ENCODE data around the gene HSD17B12. TPM values are rescaled to one million over a fixed set of nuclear protein-coding genes. Genes with fewer than 3 reads are reported as not detected.

HSD17B12 gene
- total RNA-seq, 1 experiment from 2014 or later: 106 TPM

DNA sequence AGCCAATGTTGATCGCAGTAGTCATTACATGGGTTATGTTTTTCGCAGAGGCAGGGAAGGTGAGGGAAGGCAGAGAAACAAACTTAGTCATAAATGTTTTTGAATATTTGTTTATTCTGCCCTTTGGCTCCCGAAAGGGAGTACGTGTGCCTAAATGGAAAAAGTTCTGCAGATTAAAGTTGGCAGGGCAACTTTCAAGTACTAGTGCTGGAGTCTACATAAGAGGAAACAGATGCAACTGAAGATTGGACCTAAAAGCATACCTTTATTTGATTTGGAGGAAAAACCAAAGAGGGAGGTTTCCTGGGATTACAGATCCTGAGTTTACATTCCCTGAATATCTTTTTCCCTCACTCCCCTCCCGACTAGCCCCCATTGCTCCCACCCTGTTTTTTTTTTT, 5.7 kb downstream of the HSD17B12 start:
- DNase-seq (ENCODE audit: low read depth, low spot score) (no peak), ATAC-seq (no peak)
- CTCF ChIA-PET: no interaction called here
- POLR2A ChIA-PET: no interaction called here
- Histone ChIP-seq H3K4me1 (ENCODE audit: control insufficient read depth, insufficient read depth, low read length) (no peaks in the 10 kb centered on the region), H3K9me3 (ENCODE audit: control insufficient read depth, insufficient read depth, low read depth, low read length) (no peaks in the 10 kb centered on the region), H3K4me3 (ENCODE audit: low read depth in 2 of 2, low read length in 2 of 2) (no peak overlapping the region), H3K36me3 (ENCODE audit: control insufficient read depth, insufficient read depth, low read length) (peaks cover 4% of the 10 kb centered on the region), H3K27me3 (ENCODE audit: control insufficient read depth, insufficient read depth, low read length) (no peaks in the 10 kb centered on the region), H3K27ac (ENCODE audit: low read length) (no peak overlapping the region)
- BruUV-seq (replicated peaks): no TSS peak
- in situ Hi-C loops (cut with HindIII; ENCODE audit: low pct_unique_long_range_greater_than_20kb, low sequenced_read_pairs): no loop called here
- intact Hi-C loops (cut with micrococcal nuclease; ENCODE audit: unreplicated experiment): no loop called here
- TF ChIP-seq TCF7L2 (IDR thresholded peaks at IDR 0.05; ENCODE audit: low read depth, low read length): no peak
- TF ChIP-seq SIN3A (IDR thresholded peaks at IDR 0.05; ENCODE audit: borderline replicate concordance, insufficient read depth, low read depth, low read length): no peak
- TF ChIP-seq POLR2AphosphoS5 (IDR thresholded peaks at IDR 0.05; ENCODE audit: low read depth, low read length): no peak
- TF ChIP-seq, protein P1, sequence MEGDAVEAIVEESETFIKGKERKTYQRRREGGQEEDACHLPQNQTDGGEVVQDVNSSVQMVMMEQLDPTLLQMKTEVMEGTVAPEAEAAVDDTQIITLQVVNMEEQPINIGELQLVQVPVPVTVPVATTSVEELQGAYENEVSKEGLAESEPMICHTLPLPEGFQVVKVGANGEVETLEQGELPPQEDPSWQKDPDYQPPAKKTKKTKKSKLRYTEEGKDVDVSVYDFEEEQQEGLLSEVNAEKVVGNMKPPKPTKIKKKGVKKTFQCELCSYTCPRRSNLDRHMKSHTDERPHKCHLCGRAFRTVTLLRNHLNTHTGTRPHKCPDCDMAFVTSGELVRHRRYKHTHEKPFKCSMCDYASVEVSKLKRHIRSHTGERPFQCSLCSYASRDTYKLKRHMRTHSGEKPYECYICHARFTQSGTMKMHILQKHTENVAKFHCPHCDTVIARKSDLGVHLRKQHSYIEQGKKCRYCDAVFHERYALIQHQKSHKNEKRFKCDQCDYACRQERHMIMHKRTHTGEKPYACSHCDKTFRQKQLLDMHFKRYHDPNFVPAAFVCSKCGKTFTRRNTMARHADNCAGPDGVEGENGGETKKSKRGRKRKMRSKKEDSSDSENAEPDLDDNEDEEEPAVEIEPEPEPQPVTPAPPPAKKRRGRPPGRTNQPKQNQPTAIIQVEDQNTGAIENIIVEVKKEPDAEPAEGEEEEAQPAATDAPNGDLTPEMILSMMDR (IDR thresholded peaks at IDR 0.05): no peak
- no peak for TF ChIP-seq REST (IDR thresholded peaks at IDR 0.05; ENCODE audit: insufficient read depth in 1 of 2, low read depth in 2 of 2, low read length in 1 of 2)

DNA sequence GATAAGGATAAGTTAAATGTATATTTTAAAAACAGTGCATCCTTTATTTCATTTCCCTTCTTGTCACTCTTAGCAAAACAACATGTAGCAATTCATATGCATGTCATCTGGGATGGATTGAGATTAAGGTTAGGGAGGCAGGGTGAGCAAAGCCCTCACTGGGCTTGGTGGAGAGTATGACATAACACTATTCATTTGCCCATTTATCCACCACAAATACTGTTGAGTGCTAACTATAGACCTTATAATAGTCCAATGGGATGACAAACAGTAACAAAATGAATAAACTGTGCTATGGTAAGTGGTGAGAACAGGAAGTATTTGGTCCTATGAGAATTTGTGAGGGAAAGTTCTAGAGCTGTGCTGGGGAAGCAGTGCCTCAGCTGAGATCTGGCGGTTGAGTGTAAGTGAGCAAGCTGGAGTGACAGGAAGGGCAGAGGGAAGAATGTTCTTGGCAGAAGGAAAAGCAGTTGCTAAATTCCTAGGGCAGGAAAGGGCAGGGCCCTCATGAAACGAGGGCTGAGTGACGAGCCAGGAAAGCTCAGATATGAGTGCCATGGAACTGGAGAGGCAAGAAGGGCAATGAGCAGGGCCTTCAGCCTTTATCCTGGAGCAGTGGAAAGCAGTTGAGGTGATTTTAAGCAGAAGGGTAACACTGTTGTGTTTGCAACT, 6.7 kb downstream of the HSD17B12 start:
- Histone ChIP-seq H3K36me3 (ENCODE audit: control insufficient read depth, insufficient read depth, low read length) (peaks cover 4% of the 10 kb centered on the region; the same call in 1 of the 2 replicates), H3K4me3 (ENCODE audit: low read depth in 2 of 2, low read length in 2 of 2) (no peak overlapping the region), H3K27ac (ENCODE audit: low read length) (no peak overlapping the region), H3K27me3 (ENCODE audit: control insufficient read depth, insufficient read depth, low read length) (no peaks in the 10 kb centered on the region), H3K9me3 (ENCODE audit: control insufficient read depth, insufficient read depth, low read depth, low read length) (no peaks in the 10 kb centered on the region), H3K4me1 (ENCODE audit: control insufficient read depth, insufficient read depth, low read length) (no peaks in the 10 kb centered on the region)
- DNase-seq (ENCODE audit: low read depth, low spot score): no peak
- TF ChIP-seq, protein P1 (IDR thresholded peaks at IDR 0.05): no peak
- TF ChIP-seq SIN3A (IDR thresholded peaks at IDR 0.05; ENCODE audit: borderline replicate concordance, insufficient read depth, low read depth, low read length) (no peak), TCF7L2 (IDR thresholded peaks at IDR 0.05; ENCODE audit: low read depth, low read length) (no peak), REST (IDR thresholded peaks at IDR 0.05; ENCODE audit: insufficient read depth in 1 of 2, low read depth in 2 of 2, low read length in 1 of 2) (no peak), POLR2AphosphoS5 (IDR thresholded peaks at IDR 0.05; ENCODE audit: low read depth, low read length) (no peak)
- CTCF ChIA-PET: no interaction called here
- POLR2A ChIA-PET: no interaction called here
- in situ Hi-C loops (cut with HindIII; ENCODE audit: low pct_unique_long_range_greater_than_20kb, low sequenced_read_pairs): no loop called here
- intact Hi-C loops (cut with micrococcal nuclease; ENCODE audit: unreplicated experiment): no loop called here
- BruUV-seq (replicated peaks): no TSS peak
- ATAC-seq: no peak

Data from Panc1 (cell line).